ENCODE results near the gene PTPRT. TPM values are rescaled to one million over a fixed set of nuclear protein-coding genes. Genes with fewer than 3 reads are reported as not detected.

PTPRT gene
- total RNA-seq, 1 donor from 2014 or later = 0.56 TPM

GRCh38 chr20:43191946-43192863, 2.5 kb upstream of the PTPRT start:
- H3K4me1 Mint-ChIP-seq = peaks cover 14% of the 10 kb centered on the region
- no peak overlapping the region for H3K4me3 Mint-ChIP-seq
- no peaks in the 10 kb centered on the region for H3K9me3 Mint-ChIP-seq

DNA sequence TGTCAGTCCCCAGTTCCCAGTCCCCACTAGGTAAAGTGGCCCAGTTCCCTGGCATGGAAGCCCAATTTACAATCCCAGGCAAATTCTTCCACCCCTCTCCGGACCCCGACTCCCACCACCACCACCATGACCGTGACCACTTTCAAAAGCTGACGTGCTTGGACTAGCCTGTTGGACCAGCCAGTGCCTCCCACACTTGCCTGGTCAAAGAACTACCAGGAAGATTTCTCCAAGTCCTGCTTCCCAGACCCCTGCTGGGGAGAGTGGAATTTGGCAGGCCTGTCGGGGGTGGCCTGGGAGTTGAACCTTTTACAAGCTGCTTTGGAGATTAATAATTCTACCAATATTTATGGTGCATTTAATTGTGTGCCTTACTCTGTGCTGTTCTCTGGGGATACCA, 1.4 kb upstream of the PTPRT start:
- no peak overlapping the region for H3K4me3 Mint-ChIP-seq
- H3K4me1 Mint-ChIP-seq = peaks cover 14% of the 10 kb centered on the region
- no peaks in the 10 kb centered on the region for H3K36me3 Mint-ChIP-seq (ENCODE audit: low read depth)
- DNase-seq (ENCODE audit: low read depth, low spot score) = no peak
- no peak for TF ChIP-seq CTCF (conservative IDR thresholded peaks at IDR 0.05)
- no peak overlapping the region for H3K27ac Mint-ChIP-seq (ENCODE audit: unreplicated experiment)
- peaks cover 85% of the 10 kb centered on the region for H3K27me3 Mint-ChIP-seq (ENCODE audit: low read depth)
- no peaks in the 10 kb centered on the region for H3K9me3 Mint-ChIP-seq

More at GRCh38 chr20:43191946-43192863, 2.5 kb upstream of the PTPRT start:
- TF ChIP-seq CTCF (conservative IDR thresholded peaks at IDR 0.05) = peak; percentile 63
- H3K36me3 Mint-ChIP-seq (ENCODE audit: low read depth) = no peaks in the 10 kb centered on the region
- peaks cover 77% of the 10 kb centered on the region for H3K27me3 Mint-ChIP-seq (ENCODE audit: low read depth)
- DNase-seq (ENCODE audit: low read depth, low spot score) = peak; percentile 24
- H3K27ac Mint-ChIP-seq (ENCODE audit: unreplicated experiment) = no peak overlapping the region

DNA sequence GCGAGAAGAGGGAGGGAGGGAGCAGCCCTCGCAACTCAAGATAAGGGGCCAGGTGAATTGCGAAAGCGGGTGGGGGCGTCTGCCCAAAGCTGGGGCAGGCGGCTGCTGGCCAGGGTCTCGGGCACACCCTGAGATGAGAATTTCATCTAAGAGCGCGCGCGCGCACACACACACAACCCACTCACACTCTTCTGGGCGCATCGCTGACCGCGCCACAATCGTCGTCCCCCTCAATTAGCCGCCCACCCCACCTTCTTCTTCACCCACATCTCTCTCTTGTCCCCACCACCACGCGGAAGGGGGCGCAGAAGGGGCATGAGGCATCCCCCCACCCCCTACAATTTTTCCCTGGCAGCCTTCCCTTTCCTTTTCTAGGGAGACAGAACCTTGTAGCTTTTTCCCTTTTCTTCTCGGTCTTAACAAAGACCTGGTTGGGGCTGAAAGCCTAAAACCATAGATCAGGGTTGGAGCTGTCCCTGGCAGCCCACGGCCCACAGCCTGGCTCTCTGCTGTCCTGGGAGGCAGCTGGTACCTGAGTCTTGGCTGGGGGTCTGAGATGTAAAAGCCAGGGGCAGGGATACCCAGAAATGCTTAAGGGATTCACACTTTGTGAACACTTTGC, 737 bp upstream of the PTPRT start:
- H3K4me1 Mint-ChIP-seq = peaks cover 14% of the 10 kb centered on the region
- no peaks in the 10 kb centered on the region for H3K36me3 Mint-ChIP-seq (ENCODE audit: low read depth)
- H3K27me3 Mint-ChIP-seq (ENCODE audit: low read depth) = peaks cover 90% of the 10 kb centered on the region
- no peak for DNase-seq (ENCODE audit: low read depth, low spot score)
- no peak for TF ChIP-seq CTCF (conservative IDR thresholded peaks at IDR 0.05)
- no peak overlapping the region for H3K27ac Mint-ChIP-seq (ENCODE audit: unreplicated experiment)
- H3K9me3 Mint-ChIP-seq = no peaks in the 10 kb centered on the region
- peak overlapping the region; percentile 77 for H3K4me3 Mint-ChIP-seq

DNA sequence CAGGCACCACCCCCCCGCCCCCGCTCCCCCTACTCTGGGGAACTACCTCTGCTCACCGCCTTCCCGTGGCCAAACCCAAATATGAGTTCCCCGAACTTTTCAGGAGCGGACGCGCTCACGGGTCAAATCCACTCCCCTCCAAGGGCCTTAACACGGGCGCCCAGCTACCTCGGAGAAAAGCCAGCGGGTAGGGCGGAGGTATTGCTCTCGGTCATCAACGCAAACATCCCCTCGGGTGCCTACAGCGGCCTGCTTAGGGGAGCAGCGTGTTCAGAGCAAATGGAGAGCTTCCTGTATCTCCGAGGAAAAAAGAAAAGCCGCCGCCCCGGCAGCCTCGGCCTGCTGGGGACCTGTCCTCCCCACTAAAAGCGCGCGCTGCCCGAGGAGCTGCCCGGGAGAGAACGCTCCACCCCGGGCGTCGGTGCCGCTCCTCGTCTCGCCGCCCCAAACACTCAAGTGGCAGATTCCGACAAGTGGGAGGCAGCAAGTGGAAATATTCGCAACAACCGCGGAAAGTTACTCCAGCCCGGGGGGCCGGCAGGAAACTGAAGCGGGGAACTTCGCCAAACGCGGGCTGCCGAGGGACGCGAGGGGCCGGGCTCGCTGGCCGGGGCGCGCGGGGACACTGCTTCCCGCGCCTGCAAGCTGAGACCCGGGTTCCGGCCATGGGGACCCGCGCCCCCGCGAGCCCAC, 699 bp downstream of the PTPRT start:
- Mint-ChIP-seq H3K27me3 (ENCODE audit: low read depth) (peaks cover 91% of the 10 kb centered on the region), H3K4me3 (peak overlapping the region; percentile 38), H3K4me1 (peaks cover 14% of the 10 kb centered on the region), H3K27ac (ENCODE audit: unreplicated experiment) (no peak overlapping the region), H3K36me3 (ENCODE audit: low read depth) (no peaks in the 10 kb centered on the region), H3K9me3 (no peaks in the 10 kb centered on the region)
- DNase-seq (ENCODE audit: low read depth, low spot score) = no peak
- TF ChIP-seq CTCF (conservative IDR thresholded peaks at IDR 0.05) = no peak

GRCh38 chr20:43188234-43188653, 1.5 kb downstream of the PTPRT start:
- peaks cover 14% of the 10 kb centered on the region for H3K4me1 Mint-ChIP-seq
- TF ChIP-seq CTCF (conservative IDR thresholded peaks at IDR 0.05) = no peak
- no peak overlapping the region for H3K27ac Mint-ChIP-seq (ENCODE audit: unreplicated experiment)
- no peaks in the 10 kb centered on the region for H3K36me3 Mint-ChIP-seq (ENCODE audit: low read depth)
- no peak for DNase-seq (ENCODE audit: low read depth, low spot score)
- H3K4me3 Mint-ChIP-seq = peak overlapping the region; percentile 27
- no peaks in the 10 kb centered on the region for H3K9me3 Mint-ChIP-seq
- peaks cover 91% of the 10 kb centered on the region for H3K27me3 Mint-ChIP-seq (ENCODE audit: low read depth)
